Measurements from ENCODE around the gene IQCC. TPM values are rescaled to one million over a fixed set of nuclear protein-coding genes. Genes with fewer than 3 reads are reported as not detected.
A peak's percentile ranks its signal among the peaks of the same experiment; 100 is the strongest.

The IQCC gene
- total RNA-seq, 2 experiments from 2014 or later = 4.4 to 5.0 TPM

DNA sequence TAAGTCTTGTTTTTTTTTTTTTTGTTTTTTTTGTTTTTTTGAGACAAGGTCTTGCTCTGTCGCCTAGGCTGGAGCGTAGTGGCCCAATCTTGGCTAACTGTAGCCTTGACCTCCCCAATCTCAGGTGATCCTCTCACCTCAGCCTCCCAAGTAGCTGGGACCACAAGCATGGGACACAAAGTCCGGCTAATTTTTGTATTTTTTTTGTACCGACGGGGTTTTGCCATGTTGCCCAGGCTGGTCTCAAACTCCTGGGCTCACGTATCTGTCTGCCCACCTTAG is 51.7 kb downstream of the IQCC start:
- no peak for ATAC-seq
- CTCF ChIA-PET = interaction anchor here (0.6 to 4.5 kb wide), 4 partner anchors 9 to 236 kb away, joined by 3 to 45 read pairs (median 4); partner anchors contain the start of genes FAM167B, IQCC and LCK
- POLR2A ChIA-PET = no interaction called here
- Mint-ChIP-seq H3K27ac (peak overlapping the region; percentile 98), H3K9me3 (ENCODE audit: low read depth) (no peaks in the 10 kb centered on the region), H3K4me3 (peak overlapping the region; percentile 75), H3K36me3 (ENCODE audit: low read depth) (peaks cover 53% of the 10 kb centered on the region), H3K27me3 (no peaks in the 10 kb centered on the region), H3K4me1 (peaks cover 46% of the 10 kb centered on the region)
- DNase-seq = no peak
- intact Hi-C loops (cut with DNase I, micrococcal nuclease) = loop anchor here in 1 of 2 experiments (5.0 to 10.0 kb wide), 2 partner anchors 368 to 540 kb away; no protein-coding TSS in a partner anchor

Other genes with a start within 250 kb of the IQCC start
- gene KHDRBS1, start 191.8 kb upstream of the IQCC start, total RNA-seq = 100 to 1,000 TPM; 198 to 206 TPM
- 10 to 100 TPM; 25.2 to 29.8 TPM for gene TMEM39B, start 132.7 kb upstream of the IQCC start, total RNA-seq
- 10 to 100 TPM; 70.0 to 78.3 TPM for gene KPNA6, start 97.6 kb upstream of the IQCC start, total RNA-seq
- gene TXLNA, start 26.0 kb upstream of the IQCC start, total RNA-seq = 10 to 100 TPM; 79.5 to 79.7 TPM
- gene CCDC28B, start 5.1 kb upstream of the IQCC start, total RNA-seq = 10 to 100 TPM; 13.0 to 19.3 TPM
- gene DCDC2B, start 3.4 kb downstream of the IQCC start, total RNA-seq = not detected
- gene TMEM234, start 16.7 kb downstream of the IQCC start, total RNA-seq = 1 to 10 TPM; 7.3 to 8.2 TPM
- gene EIF3I, start 16.7 kb downstream of the IQCC start, total RNA-seq = 100 to 1,000 TPM; 299 to 349 TPM
- under 1 TPM; 0.72 to 0.82 TPM for gene FAM167B, start 41.6 kb downstream of the IQCC start, total RNA-seq
- gene LCK, start 45.6 kb downstream of the IQCC start, total RNA-seq = 100 to 1,000 TPM; 179 to 220 TPM
- 100 to 1,000 TPM; 132 to 146 TPM for gene HDAC1, start 86.4 kb downstream of the IQCC start, total RNA-seq
- 10 to 100 TPM; 27.0 to 29.3 TPM for gene MARCKSL1, start 130.6 kb downstream of the IQCC start, total RNA-seq
- 1 to 10 TPM; 3.1 to 3.3 TPM for gene FAM229A, start 156.8 kb downstream of the IQCC start, total RNA-seq
- 1 to 10 TPM in 1 of 2 experiments, under 1 TPM in 1; 0.76 to 1.6 TPM for gene TSSK3, start 156.9 kb downstream of the IQCC start, total RNA-seq
- 10 to 100 TPM; 29.4 to 36.9 TPM for gene BSDC1, start 188.8 kb downstream of the IQCC start, total RNA-seq

All from activated CD4-positive, alpha-beta T cell treated with anti-CD3 and anti-CD28 coated beads for 36 hours (primary cell).